GM12864 (cell line): ENCODE measurements around the gene ARSD.
"Not testable (repeated sequence)": the region's sequence is repeated elsewhere in the genome, so short reads cannot be mapped to it uniquely, and the experiment has no call there.

ENCODE experiments used
- DNase-seq: peaks from one replicate; pipeline ENCODE4 v3.0.0-alpha.2; 2011; ENCODE audit warnings: low read depth
- H3K4me3 ChIP-seq: 2 replicates; pipeline ENCODE4 v1.5.1; 2011; ENCODE audit warnings: mild to moderate bottlenecking, low read depth, low read length, control low read depth
- CTCF ChIP-seq: IDR thresholded peaks from 2 replicates; pipeline ENCODE4 v1.5.1; 2011; ENCODE audit warnings: low read depth, mild to moderate bottlenecking, moderate library complexity, low read length, control low read depth, inconsistent platforms; ENCODE audit errors: missing control alignments

The ARSD gene

GRCh38 chrX:2928191-2928582, 952 bp downstream of the ARSD start:
- no peak for DNase-seq
- no peak overlapping the region for H3K4me3 ChIP-seq
- no peak for TF ChIP-seq CTCF

GRCh38 chrX:2926664-2927275, 2.4 kb downstream of the ARSD start:
- no peak for TF ChIP-seq CTCF
- no peak for DNase-seq
- no peak overlapping the region for H3K4me3 ChIP-seq

GRCh38 chrX:2926255-2926654, 2.9 kb downstream of the ARSD start:
- not testable (repeated sequence) for DNase-seq, H3K4me3 ChIP-seq

DNA sequence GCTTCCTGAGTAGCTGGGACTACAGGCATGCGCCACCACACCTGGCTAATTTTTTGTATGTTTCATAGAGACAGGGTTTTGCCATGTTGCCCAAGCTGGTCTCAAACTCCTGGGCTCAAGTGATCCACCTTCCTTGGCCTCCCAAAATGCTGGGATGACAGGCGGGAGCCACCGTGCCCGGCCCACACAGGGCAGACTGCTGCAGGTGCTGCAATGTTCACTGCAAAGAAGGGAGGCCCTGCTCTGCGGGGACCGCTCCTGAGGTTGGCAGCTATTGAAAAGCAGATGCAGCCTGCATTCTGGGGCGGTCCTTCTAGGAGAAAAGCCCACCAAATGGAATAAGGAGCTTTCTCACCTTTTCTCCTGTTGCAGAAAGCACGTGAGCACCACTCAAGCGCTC, 5.0 kb downstream of the ARSD start:
- no peak for DNase-seq
- H3K4me3 ChIP-seq: no peak overlapping the region
- no peak for TF ChIP-seq CTCF

DNA sequence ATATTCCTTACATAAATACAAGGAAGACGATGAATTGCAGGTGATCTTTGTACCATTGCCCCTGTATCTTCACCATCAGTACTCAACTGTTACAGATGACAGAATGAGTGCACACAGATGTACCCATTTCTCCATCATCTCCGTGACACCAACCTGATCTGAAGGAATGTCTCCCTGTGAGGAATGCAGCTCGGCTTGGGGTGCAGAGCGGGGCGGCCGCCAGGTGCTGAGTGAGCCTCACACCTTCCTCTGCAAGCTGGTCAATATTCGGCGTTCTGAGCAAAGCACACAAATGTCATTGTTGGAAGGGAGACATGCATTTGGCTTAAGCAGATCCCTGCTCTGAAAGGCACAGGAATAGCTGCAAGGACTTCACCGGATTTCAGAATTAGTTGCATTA, 7.4 kb downstream of the ARSD start:
- no peak for TF ChIP-seq CTCF
- DNase-seq: no peak
- H3K4me3 ChIP-seq: no peak overlapping the region

DNA sequence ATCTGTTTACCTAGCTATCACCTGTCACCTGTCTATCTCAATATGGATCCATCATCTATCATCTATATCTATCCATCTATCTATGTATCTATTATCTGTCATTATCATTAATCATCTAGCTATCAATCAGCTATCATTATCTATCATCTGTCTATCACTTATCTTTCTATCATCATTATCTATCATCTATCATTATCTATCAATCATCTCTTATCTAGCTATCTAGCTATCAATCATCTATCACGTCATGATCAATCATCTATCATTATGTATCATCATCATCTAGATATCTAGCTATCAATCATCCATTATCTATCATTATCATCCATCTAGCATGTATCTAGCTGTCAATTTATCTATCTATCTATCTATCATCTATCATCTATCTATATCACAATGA, 7.9 kb downstream of the ARSD start:
- DNase-seq: no peak
- H3K4me3 ChIP-seq: no peak overlapping the region
- TF ChIP-seq CTCF: no peak

DNA sequence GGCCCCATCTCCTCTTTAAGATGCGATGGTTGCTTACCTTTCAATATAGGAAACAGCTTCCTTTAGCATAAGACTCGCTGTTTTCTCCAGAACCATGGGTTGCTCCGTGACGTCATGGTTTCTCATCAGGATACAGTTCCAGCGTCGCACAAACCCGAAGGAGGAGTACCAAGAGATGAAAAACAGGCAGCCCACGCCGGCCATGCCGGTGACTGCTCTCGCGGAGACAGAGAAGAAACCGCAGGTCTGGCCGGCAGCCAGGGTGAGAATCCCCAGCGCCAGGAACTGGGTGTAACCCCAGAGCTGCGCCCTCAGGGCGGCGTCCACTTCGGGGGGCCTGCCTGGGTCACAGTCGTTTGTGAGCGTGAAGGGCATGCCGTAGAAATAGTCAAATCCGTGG, 11.4 kb downstream of the ARSD start:
- H3K4me3 ChIP-seq: no peak overlapping the region
- DNase-seq: no peak
- no peak for TF ChIP-seq CTCF
